ENCODE data around the gene ZNF189. TPM values are rescaled to one million over a fixed set of nuclear protein-coding genes. Genes with fewer than 3 reads are reported as not detected.

ZNF189 gene
- total and polyA plus RNA-seq, 2 donors (not counting 3 experiments of a cell fraction or from before 2014, with no cell fraction given) = 3.3 to 14.6 TPM

- intact Hi-C loops (cut with micrococcal nuclease) = loop anchor here (1.0 kb wide), 1 partner anchor 82 kb away; no protein-coding TSS in a partner anchor
- Histone ChIP-seq H2AFZ (ENCODE audit: low read depth, low read length) (no peak overlapping the region), H3K9ac (replicated peaks; ENCODE audit: extremely low read depth, insufficient read depth, low read length) (no peak overlapping the region), H3K27ac (ENCODE audit: insufficient read depth, low read depth, low read length) (no peak overlapping the region), H3K9me3 (replicated peaks; ENCODE audit: control insufficient read depth, insufficient read depth, low read length) (no peaks in the 10 kb centered on the region), H3K4me2 (ENCODE audit: insufficient read depth, low read length) (peak overlapping the region; percentile 37), H3K9me1 (replicated peaks; ENCODE audit: control insufficient read depth, extremely low read depth, insufficient read depth, low read length) (no peaks in the 10 kb centered on the region), H4K20me1 (replicated peaks; ENCODE audit: control insufficient read depth, extremely low read depth, insufficient read depth, low read length) (no peaks in the 10 kb centered on the region), H3K79me2 (ENCODE audit: control insufficient read depth, insufficient read depth, low read length) (no peaks in the 10 kb centered on the region), H3K36me3 (ENCODE audit: control insufficient read depth in 2 of 2, extremely low read depth in 1 of 2, insufficient read depth in 2 of 2, low read length in 2 of 2) (no peaks in the 10 kb centered on the region), H3K27me3 (ENCODE audit: control insufficient read depth in 2 of 2, insufficient read depth in 2 of 2, low read length in 2 of 2) (peaks cover 7 to 12% of the 10 kb centered on the region in 2 experiments), H3K4me3 (replicated peaks in 1 of 3; ENCODE audit: insufficient read depth in 1 of 3, low read depth in 1 of 3, low read length in 3 of 3) (no peak overlapping the region), H3K4me1 (ENCODE audit: control insufficient read depth, extremely low read depth, insufficient read depth, low read length) (no peaks in the 10 kb centered on the region)
- dilution Hi-C loops (cut with MboI; ENCODE audit: extremely low pct_ligation_motif_present, low sequenced_read_pairs) = no loop called here
- no TSS peak for BruUV-seq (replicated peaks)
- TF ChIP-seq POLR2A (IDR thresholded peaks at IDR 0.05; ENCODE audit: low read depth, low read length) (no peak), EZH2 (IDR thresholded peaks at IDR 0.05; ENCODE audit: borderline replicate concordance, low read depth, low read length, severe bottlenecking) (no peak), MYC (IDR thresholded peaks at IDR 0.05; ENCODE audit: low read depth, low read length) (no peak), GATA2 (IDR thresholded peaks at IDR 0.05; ENCODE audit: insufficient read depth, insufficient read length, low read depth, low read length) (no peak), FOS (IDR thresholded peaks at IDR 0.05; ENCODE audit: borderline replicate concordance, insufficient read depth, low read length) (no peak), JUN (IDR thresholded peaks at IDR 0.05; ENCODE audit: borderline replicate concordance, insufficient read depth, insufficient read length, low read depth) (no peak), POLR2AphosphoS5 (IDR thresholded peaks at IDR 0.05; ENCODE audit: insufficient read depth, low read depth, low read length) (no peak)
- TF ChIP-seq, protein P1, sequence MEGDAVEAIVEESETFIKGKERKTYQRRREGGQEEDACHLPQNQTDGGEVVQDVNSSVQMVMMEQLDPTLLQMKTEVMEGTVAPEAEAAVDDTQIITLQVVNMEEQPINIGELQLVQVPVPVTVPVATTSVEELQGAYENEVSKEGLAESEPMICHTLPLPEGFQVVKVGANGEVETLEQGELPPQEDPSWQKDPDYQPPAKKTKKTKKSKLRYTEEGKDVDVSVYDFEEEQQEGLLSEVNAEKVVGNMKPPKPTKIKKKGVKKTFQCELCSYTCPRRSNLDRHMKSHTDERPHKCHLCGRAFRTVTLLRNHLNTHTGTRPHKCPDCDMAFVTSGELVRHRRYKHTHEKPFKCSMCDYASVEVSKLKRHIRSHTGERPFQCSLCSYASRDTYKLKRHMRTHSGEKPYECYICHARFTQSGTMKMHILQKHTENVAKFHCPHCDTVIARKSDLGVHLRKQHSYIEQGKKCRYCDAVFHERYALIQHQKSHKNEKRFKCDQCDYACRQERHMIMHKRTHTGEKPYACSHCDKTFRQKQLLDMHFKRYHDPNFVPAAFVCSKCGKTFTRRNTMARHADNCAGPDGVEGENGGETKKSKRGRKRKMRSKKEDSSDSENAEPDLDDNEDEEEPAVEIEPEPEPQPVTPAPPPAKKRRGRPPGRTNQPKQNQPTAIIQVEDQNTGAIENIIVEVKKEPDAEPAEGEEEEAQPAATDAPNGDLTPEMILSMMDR (IDR thresholded peaks at IDR 0.05; ENCODE audit: extremely low read depth in 1 of 2, insufficient read depth in 1 of 2, low read depth in 1 of 2, low read length in 2 of 2) = no peak
- CTCF ChIA-PET = interaction anchor here (0.7 to 4.5 kb wide), 21 partner anchors 10 to 846 kb away, joined by 3 to 96 read pairs (median 3); partner anchors contain the start of genes MRPL50, RNF20 and ZNF189
- DNase-seq (ENCODE audit: low read depth, low spot score) (no peak), FAIRE-seq (no peak)
- POLR2A ChIA-PET = no interaction called here
Measured at GRCh38 chr9:101448680-101449070, 50.0 kb downstream of the ZNF189 start.

Measured in endothelial cell of umbilical vein (primary cell).